ENCODE data around the gene RAP2B. TPM values are rescaled to one million over a fixed set of nuclear protein-coding genes. Genes with fewer than 3 reads are reported as not detected.
"Not testable (repeated sequence)": the region's sequence is repeated elsewhere in the genome, so short reads cannot be mapped to it uniquely, and the experiment has no call there.

Gene RAP2B
- total RNA-seq (7.2 TPM), polyA plus RNA-seq (ENCODE audit: insufficient read depth in 1 of 8, insufficient read length in 8 of 8, low replicate concordance in 1 of 8) (1 to 10 TPM; 5.8 to 9.7 (median 7.1) TPM)
- long read RNA-seq, donor 1, full-length matches to known transcripts = 34 of 34 reads
- long read RNA-seq, donor 1, partial matches to known transcripts = 0 of 34 reads
- long read RNA-seq, donor 1, other reads (novel, unspliced or antisense) = 0 of 34 reads
- long read RNA-seq, donor 2, full-length matches to known transcripts = 10 of 10 reads
- long read RNA-seq, donor 2, partial matches to known transcripts = 0 of 10 reads
- long read RNA-seq, donor 2, other reads (novel, unspliced or antisense) = 0 of 10 reads
- long read RNA-seq, donor 3, full-length matches to known transcripts = 61 of 61 reads
- long read RNA-seq, donor 3, partial matches to known transcripts = 0 of 61 reads
- long read RNA-seq, donor 3, other reads (novel, unspliced or antisense) = 0 of 61 reads
- long read RNA-seq, donor 4, full-length matches to known transcripts = 17 of 17 reads
- long read RNA-seq, donor 4, partial matches to known transcripts = 0 of 17 reads
- long read RNA-seq, donor 4, other reads (novel, unspliced or antisense) = 0 of 17 reads
- long read RNA-seq, donor 5, full-length matches to known transcripts = 121 of 121 reads
- long read RNA-seq, donor 5, partial matches to known transcripts = 0 of 121 reads
- long read RNA-seq, donor 5, other reads (novel, unspliced or antisense) = 0 of 121 reads
- long read RNA-seq, donor 6, full-length matches to known transcripts = 54 of 54 reads
- long read RNA-seq, donor 6, partial matches to known transcripts = 0 of 54 reads
- long read RNA-seq, donor 6, other reads (novel, unspliced or antisense) = 0 of 54 reads
- long read RNA-seq, donor 7, full-length matches to known transcripts = 47 of 47 reads
- long read RNA-seq, donor 7, partial matches to known transcripts = 0 of 47 reads
- long read RNA-seq, donor 7, other reads (novel, unspliced or antisense) = 0 of 47 reads
- long read RNA-seq, donor 8, full-length matches to known transcripts = 34 of 34 reads
- long read RNA-seq, donor 8, partial matches to known transcripts = 0 of 34 reads
- long read RNA-seq, donor 8, other reads (novel, unspliced or antisense) = 0 of 34 reads
- long read RNA-seq, donor 9, full-length matches to known transcripts = 61 of 61 reads
- long read RNA-seq, donor 9, partial matches to known transcripts = 0 of 61 reads
- long read RNA-seq, donor 9, other reads (novel, unspliced or antisense) = 0 of 61 reads
- long read RNA-seq, donor 10, full-length matches to known transcripts = 44 of 44 reads
- long read RNA-seq, donor 10, partial matches to known transcripts = 0 of 44 reads
- long read RNA-seq, donor 10, other reads (novel, unspliced or antisense) = 0 of 44 reads
- long read RNA-seq, donor 11, full-length matches to known transcripts = 53 of 53 reads
- long read RNA-seq, donor 11, partial matches to known transcripts = 0 of 53 reads
- long read RNA-seq, donor 11, other reads (novel, unspliced or antisense) = 0 of 53 reads

- H3K9me3 ChIP-seq (replicated peaks; ENCODE audit: control insufficient read depth, low read depth, low read length) = no peaks in the 10 kb centered on the region
- H3K27ac ChIP-seq (ENCODE audit: low read length) = peak within 1 kb of the TSS; percentile 98
- H3K4me3 ChIP-seq (ENCODE audit: low read length) = peak within 1 kb of the TSS; percentile 86
- WGBS (ENCODE audit: insufficient coverage) = under 1% methylated on average over 85 of the region's 91 CpGs
- peaks cover 10% of the 10 kb centered on the region for H3K4me1 ChIP-seq (ENCODE audit: control insufficient read depth, insufficient read depth, low read length)
- DNase-seq = peak; percentile 99
- H3K27me3 ChIP-seq (ENCODE audit: control insufficient read depth, insufficient read depth, low read length) = no peaks in the 10 kb centered on the region
- H3K36me3 ChIP-seq (ENCODE audit: control insufficient read depth, insufficient read depth, low read length) = no peaks in the 10 kb centered on the region
Observed at GRCh38 chr3:153161714-153162512, at the start of gene RAP2B. RAP2B (plus strand) TSS chr3:153162226; CDS start chr3:153162694, 468 bp downstream.

DNA sequence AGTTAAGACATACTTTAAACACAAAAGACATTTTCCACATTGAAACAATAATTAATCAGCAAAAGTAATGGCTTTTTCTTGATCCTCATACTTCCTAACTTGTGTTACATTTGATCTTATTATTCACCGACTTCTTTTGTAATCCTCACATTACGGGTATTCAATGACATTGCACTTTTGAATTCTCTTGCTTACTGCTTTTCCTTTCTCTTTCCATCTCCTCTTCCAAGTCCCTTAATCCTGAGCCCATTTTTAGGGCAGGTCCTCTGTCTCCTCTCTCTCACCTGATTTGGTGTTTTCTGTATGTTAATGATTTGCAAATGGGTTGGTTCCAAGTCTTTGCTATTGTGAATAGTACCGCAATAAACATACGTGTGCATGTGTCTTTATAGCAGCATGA lies 48.5 kb upstream of the RAP2B start:
- H3K27me3 ChIP-seq (ENCODE audit: control insufficient read depth, insufficient read depth, low read length) = no peaks in the 10 kb centered on the region
- no peaks in the 10 kb centered on the region for H3K4me1 ChIP-seq (ENCODE audit: control insufficient read depth, insufficient read depth, low read length)
- DNase-seq = no peak
- no peak overlapping the region for H3K27ac ChIP-seq (ENCODE audit: low read length)
- no peak overlapping the region for H3K4me3 ChIP-seq (ENCODE audit: low read length)
- no peaks in the 10 kb centered on the region for H3K9me3 ChIP-seq (replicated peaks; ENCODE audit: control insufficient read depth, low read depth, low read length)
- 80% methylated on average over 1 of the region's 4 CpGs for WGBS (ENCODE audit: insufficient coverage)
- no peaks in the 10 kb centered on the region for H3K36me3 ChIP-seq (ENCODE audit: control insufficient read depth, insufficient read depth, low read length)

DNA sequence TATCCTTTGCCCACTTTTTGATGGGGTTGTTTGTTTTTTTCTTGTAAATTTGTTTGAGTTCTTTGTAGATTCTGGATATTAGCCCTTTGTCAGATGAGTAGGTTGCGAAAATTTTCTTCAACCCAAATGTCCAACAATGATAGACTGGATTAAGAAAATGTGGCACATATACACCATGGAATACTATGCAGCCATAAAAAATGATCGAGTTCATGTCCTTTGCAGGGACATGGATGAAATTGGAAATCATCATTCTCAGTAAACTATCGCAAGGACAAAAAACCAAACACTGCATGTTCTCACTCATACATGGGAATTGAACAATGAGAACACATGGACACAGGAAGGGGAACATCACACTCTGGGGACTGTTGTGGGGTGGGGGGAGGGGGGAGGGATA lies 47.8 kb upstream of the RAP2B start:
- H3K4me3 ChIP-seq (ENCODE audit: low read length); H3K9me3 ChIP-seq (replicated peaks; ENCODE audit: control insufficient read depth, low read depth, low read length); DNase-seq; H3K36me3 ChIP-seq (ENCODE audit: control insufficient read depth, insufficient read depth, low read length); H3K27ac ChIP-seq (ENCODE audit: low read length); H3K27me3 ChIP-seq (ENCODE audit: control insufficient read depth, insufficient read depth, low read length); H3K4me1 ChIP-seq (ENCODE audit: control insufficient read depth, insufficient read depth, low read length): not testable (repeated sequence)
- no CpG with 5 or more reads among the region's 3 CpGs for WGBS (ENCODE audit: insufficient coverage)

DNA sequence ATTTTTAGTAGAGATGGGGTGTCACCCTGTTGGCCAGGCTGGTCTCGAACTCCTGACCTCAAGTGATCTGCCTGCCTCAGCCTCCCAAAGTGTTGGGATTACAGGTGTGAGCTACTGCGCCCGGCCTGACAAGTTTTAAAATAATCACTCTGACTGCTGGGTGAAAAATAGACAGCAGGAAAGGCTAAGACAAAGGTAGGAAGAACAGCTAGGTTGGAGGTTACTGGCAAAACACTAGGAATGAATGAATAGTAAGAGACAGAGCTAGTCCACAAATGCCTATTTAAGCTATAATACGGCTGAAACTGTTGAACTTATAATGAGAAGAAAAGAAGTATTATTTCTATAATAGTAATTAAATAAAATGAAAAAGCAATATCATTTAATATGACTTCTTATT lies 46.7 kb upstream of the RAP2B start:
- H3K27ac ChIP-seq (ENCODE audit: low read length) = no peak overlapping the region
- H3K9me3 ChIP-seq (replicated peaks; ENCODE audit: control insufficient read depth, low read depth, low read length) = no peaks in the 10 kb centered on the region
- no peak overlapping the region for H3K4me3 ChIP-seq (ENCODE audit: low read length)
- H3K27me3 ChIP-seq (ENCODE audit: control insufficient read depth, insufficient read depth, low read length) = no peaks in the 10 kb centered on the region
- no peaks in the 10 kb centered on the region for H3K36me3 ChIP-seq (ENCODE audit: control insufficient read depth, insufficient read depth, low read length)
- WGBS (ENCODE audit: insufficient coverage) = 60% methylated on average over 1 of the region's 4 CpGs
- DNase-seq = no peak
- H3K4me1 ChIP-seq (ENCODE audit: control insufficient read depth, insufficient read depth, low read length) = no peaks in the 10 kb centered on the region

DNA sequence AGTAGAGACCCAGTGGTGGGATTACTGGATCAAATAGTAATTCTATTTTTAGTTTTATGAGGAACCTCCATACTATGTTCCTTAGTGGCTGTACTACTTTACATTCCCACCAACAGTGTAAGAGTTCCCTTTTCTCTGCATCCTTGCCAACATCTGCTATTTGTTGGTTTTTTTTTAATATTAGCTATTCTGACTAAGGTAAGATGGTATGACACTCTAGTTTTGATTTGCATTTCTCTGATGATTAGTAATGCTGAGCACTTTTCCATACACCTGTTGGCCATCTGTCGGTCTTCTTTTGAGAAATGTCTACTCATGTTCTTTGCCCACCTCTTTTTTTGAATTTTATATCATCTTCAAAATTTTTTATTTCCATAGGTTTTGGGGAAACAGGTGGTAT lies 34.2 kb upstream of the RAP2B start:
- Histone ChIP-seq H3K9me3 (replicated peaks; ENCODE audit: control insufficient read depth, low read depth, low read length) (peaks cover 3% of the 10 kb centered on the region), H3K27ac (ENCODE audit: low read length) (no peak overlapping the region)
- WGBS (ENCODE audit: insufficient coverage) = no CpG with 5 or more reads among the region's 1 CpG

GRCh38 chr3:153129426-153129825 lies 32.6 kb upstream of the RAP2B start:
- Histone ChIP-seq H3K36me3 (ENCODE audit: control insufficient read depth, insufficient read depth, low read length) (no peaks in the 10 kb centered on the region), H3K4me3 (ENCODE audit: low read length) (no peak overlapping the region), H3K27me3 (ENCODE audit: control insufficient read depth, insufficient read depth, low read length) (no peaks in the 10 kb centered on the region), H3K9me3 (replicated peaks; ENCODE audit: control insufficient read depth, low read depth, low read length) (no peaks in the 10 kb centered on the region), H3K4me1 (ENCODE audit: control insufficient read depth, insufficient read depth, low read length) (no peaks in the 10 kb centered on the region), H3K27ac (ENCODE audit: low read length) (no peak overlapping the region)
- DNase-seq = no peak
- 80% methylated on average over 3 of the region's 11 CpGs for WGBS (ENCODE audit: insufficient coverage)

More for the DNA sequence above, 34.2 kb upstream of the RAP2B start:
- no peaks in the 10 kb centered on the region for H3K27me3 ChIP-seq (ENCODE audit: control insufficient read depth, insufficient read depth, low read length)
- no peaks in the 10 kb centered on the region for H3K4me1 ChIP-seq (ENCODE audit: control insufficient read depth, insufficient read depth, low read length)
- no peak for DNase-seq
- no peaks in the 10 kb centered on the region for H3K36me3 ChIP-seq (ENCODE audit: control insufficient read depth, insufficient read depth, low read length)
- H3K4me3 ChIP-seq (ENCODE audit: low read length) = no peak overlapping the region

DNA sequence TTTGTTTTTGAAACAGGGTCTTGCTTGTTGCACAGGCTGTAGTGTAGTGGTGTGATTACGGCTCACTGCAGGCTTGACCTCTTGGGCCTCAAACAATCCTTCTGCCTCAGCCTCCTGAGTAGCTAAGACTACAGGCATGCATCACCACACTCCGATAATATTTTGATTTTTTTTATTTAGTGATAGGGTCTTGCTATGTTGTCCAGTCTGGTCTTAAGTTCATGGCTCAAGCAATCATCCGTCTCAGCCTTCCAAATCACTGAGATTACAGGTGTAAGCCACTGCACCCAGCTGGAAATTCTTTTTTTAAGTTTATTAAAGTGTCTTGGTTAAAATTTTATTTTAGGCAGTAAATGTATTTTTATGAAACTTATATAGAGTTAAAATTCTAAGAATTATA lies 32.2 kb upstream of the RAP2B start:
- no CpG with 5 or more reads among the region's 3 CpGs for WGBS (ENCODE audit: insufficient coverage)
- Histone ChIP-seq H3K4me1 (ENCODE audit: control insufficient read depth, insufficient read depth, low read length) (no peaks in the 10 kb centered on the region), H3K36me3 (ENCODE audit: control insufficient read depth, insufficient read depth, low read length) (no peaks in the 10 kb centered on the region), H3K27me3 (ENCODE audit: control insufficient read depth, insufficient read depth, low read length) (no peaks in the 10 kb centered on the region), H3K4me3 (ENCODE audit: low read length) (no peak overlapping the region), H3K27ac (ENCODE audit: low read length) (no peak overlapping the region), H3K9me3 (replicated peaks; ENCODE audit: control insufficient read depth, low read depth, low read length) (no peaks in the 10 kb centered on the region)
- no peak for DNase-seq

GRCh38 chr3:153130312-153130977 lies 31.6 kb upstream of the RAP2B start:
- WGBS (ENCODE audit: insufficient coverage) = no CpG with 5 or more reads among the region's 2 CpGs
- H3K9me3 ChIP-seq (replicated peaks; ENCODE audit: control insufficient read depth, low read depth, low read length) = no peaks in the 10 kb centered on the region
- H3K27me3 ChIP-seq (ENCODE audit: control insufficient read depth, insufficient read depth, low read length) = no peaks in the 10 kb centered on the region
- no peak overlapping the region for H3K27ac ChIP-seq (ENCODE audit: low read length)
- H3K4me1 ChIP-seq (ENCODE audit: control insufficient read depth, insufficient read depth, low read length) = no peaks in the 10 kb centered on the region
- H3K4me3 ChIP-seq (ENCODE audit: low read length) = no peak overlapping the region
- no peaks in the 10 kb centered on the region for H3K36me3 ChIP-seq (ENCODE audit: control insufficient read depth, insufficient read depth, low read length)
- DNase-seq = no peak

DNA sequence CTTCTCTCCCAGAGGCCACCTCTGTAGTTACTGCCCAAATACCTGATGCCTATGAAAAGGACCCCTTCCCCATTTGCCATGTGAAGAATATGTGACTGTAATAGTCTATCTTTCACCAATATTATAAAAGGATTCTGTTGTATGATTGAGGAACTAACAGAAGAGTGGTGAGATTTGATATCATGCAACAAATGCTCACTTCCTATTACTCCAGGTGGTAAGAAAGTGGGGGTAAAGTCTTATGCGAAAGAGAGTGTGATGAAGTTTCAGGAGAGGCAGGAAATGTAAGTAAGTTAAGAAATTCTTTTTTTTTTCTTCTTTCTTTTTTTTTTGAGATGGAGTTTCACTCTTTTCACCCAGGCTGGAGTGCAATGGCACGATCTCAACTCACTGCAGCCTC lies 24.4 kb upstream of the RAP2B start:
- Histone ChIP-seq H3K4me3 (ENCODE audit: low read length) (no peak overlapping the region), H3K36me3 (ENCODE audit: control insufficient read depth, insufficient read depth, low read length) (no peaks in the 10 kb centered on the region), H3K27ac (ENCODE audit: low read length) (no peak overlapping the region), H3K4me1 (ENCODE audit: control insufficient read depth, insufficient read depth, low read length) (no peaks in the 10 kb centered on the region), H3K9me3 (replicated peaks; ENCODE audit: control insufficient read depth, low read depth, low read length) (no peaks in the 10 kb centered on the region), H3K27me3 (ENCODE audit: control insufficient read depth, insufficient read depth, low read length) (no peaks in the 10 kb centered on the region)
- no peak for DNase-seq
- WGBS (ENCODE audit: insufficient coverage) = no CpG with 5 or more reads among the region's 2 CpGs
